D721Med (cell line): ENCODE results near the gene SOX13.
"Not testable (repeated sequence)": the region's sequence is repeated elsewhere in the genome, so short reads cannot be mapped to it uniquely, and the experiment has no call there.

Experiments used
- DNase-seq: peaks from one replicate; pipeline ENCODE4 v3.0.0; 2011; ENCODE audit warnings: low spot score; ENCODE audit not compliant: insufficient read length
- FAIRE-seq: peaks from 2 replicates; lab custom pipeline; 2011; peaks lifted over from hg19 to GRCh38; lab: Jason Lieb, UNC
- TF ChIP-seq, protein P1 (sequence below): IDR thresholded peaks from 2 replicates; pipeline ENCODE4 v1.5.1; 2012; ENCODE audit warnings: mild to moderate bottlenecking, control low read depth; ENCODE audit not compliant: insufficient read depth; ENCODE audit errors: missing control alignments

The SOX13 gene

DNA sequence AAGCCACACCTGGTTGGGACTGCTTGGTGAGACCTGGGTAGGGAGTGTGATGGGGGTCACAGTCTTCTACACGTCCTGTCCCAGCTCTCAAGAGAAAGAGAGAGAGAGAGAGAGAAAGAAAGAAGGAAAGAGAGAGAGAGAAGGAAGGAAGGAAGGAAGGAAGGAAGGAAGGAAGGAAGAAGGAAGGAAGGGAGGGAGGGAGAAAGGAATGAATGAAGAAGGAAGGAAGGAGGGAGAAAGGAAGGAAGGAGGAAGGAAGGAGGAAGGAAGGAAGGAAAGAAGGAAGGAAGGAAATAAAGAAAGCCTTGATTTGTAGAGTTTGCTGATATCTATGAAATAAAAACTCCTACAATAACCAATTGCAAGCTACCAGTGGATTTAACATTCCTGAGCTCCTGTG lies 28.5 kb upstream of the SOX13 start:
- TF ChIP-seq, protein P1, sequence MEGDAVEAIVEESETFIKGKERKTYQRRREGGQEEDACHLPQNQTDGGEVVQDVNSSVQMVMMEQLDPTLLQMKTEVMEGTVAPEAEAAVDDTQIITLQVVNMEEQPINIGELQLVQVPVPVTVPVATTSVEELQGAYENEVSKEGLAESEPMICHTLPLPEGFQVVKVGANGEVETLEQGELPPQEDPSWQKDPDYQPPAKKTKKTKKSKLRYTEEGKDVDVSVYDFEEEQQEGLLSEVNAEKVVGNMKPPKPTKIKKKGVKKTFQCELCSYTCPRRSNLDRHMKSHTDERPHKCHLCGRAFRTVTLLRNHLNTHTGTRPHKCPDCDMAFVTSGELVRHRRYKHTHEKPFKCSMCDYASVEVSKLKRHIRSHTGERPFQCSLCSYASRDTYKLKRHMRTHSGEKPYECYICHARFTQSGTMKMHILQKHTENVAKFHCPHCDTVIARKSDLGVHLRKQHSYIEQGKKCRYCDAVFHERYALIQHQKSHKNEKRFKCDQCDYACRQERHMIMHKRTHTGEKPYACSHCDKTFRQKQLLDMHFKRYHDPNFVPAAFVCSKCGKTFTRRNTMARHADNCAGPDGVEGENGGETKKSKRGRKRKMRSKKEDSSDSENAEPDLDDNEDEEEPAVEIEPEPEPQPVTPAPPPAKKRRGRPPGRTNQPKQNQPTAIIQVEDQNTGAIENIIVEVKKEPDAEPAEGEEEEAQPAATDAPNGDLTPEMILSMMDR, result no peak
- DNase-seq (no peak), FAIRE-seq (no peak)

DNA sequence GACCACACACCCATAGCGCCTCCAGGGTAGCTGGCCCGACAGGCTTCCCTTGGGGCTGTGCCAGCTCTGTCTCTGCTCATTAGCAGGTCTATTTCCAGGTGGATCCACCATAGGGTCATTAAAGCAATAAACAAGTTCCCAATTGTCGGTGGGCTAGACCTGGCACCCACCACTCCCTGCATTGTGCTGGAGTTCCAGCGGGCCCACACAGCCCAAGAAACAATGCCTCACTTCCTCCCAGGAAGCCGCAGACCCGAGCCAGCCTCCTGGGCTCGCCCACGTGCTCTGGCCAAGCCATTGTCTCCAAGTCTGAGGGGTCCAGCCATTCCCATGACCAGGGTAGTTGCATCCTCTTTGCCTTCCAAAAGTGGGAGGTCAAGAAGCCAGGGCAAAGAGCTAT lies 27.5 kb upstream of the SOX13 start:
- no peak for FAIRE-seq
- TF ChIP-seq, protein P1, result no peak

DNA sequence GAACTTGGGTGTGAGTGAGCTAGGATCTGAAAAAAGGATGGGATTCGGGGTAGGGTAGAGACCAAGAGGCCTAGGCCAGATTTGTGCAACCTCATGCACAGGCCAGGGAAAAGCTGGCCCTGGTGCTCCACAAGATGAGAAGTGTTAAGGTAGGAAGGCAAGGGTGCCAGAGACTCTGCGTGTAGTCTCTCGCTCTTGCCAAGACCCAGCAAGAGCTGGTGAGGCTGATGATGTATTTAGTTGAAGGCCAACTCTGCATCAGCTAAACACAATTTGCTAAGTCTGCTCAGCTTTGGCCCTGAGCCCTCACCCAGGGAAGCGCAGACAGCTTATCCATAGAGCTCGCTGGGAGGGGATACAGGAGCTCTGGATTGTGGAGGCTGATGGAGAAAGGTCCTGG lies 26.6 kb upstream of the SOX13 start:
- TF ChIP-seq, protein P1, result no peak
- DNase-seq, result no peak
- FAIRE-seq, result no peak

More for the DNA sequence above, 27.5 kb upstream of the SOX13 start:
- no peak for DNase-seq

DNA sequence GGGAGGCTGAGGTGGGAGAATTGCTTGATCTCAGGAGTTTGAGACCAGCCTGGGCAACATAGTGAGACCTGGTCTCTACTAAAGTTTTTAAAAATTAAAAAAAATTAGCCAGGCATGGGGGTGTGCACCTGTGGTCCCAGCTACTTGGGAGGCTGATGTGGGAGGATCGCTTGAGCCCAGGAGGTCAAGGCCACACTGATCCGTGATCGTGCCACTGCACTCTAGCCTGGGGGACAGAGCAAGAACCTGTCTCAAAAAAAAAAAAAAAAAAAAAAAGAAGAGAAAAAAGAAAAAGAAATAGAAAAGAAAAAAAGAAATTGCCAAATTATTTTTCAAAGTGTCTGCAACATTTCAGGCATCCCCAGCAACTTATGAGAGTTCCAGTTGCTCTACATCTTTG lies 24.1 kb upstream of the SOX13 start:
- not testable (repeated sequence) for FAIRE-seq, DNase-seq

DNA sequence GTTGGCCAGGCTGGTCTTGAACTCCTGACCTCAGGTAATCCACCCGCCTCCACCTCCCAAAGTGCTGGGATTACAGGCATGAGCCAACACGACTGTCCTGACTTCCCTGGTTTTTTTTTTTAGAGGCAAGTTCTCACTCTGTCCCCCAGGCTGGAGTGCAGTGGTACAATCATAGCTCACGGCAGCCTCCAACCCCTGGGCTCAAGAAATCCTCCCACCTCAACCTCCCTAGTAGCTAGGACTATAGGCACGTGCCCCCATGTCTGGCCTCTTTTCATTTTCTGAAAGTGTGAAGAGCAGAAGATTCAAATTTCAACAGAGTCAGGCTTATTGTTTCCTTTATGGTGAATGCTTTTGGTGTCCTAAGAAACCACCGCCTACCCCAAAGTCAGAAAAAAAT lies 21.7 kb upstream of the SOX13 start:
- TF ChIP-seq, protein P1, result no peak
- FAIRE-seq (no peak), DNase-seq (no peak)

DNA sequence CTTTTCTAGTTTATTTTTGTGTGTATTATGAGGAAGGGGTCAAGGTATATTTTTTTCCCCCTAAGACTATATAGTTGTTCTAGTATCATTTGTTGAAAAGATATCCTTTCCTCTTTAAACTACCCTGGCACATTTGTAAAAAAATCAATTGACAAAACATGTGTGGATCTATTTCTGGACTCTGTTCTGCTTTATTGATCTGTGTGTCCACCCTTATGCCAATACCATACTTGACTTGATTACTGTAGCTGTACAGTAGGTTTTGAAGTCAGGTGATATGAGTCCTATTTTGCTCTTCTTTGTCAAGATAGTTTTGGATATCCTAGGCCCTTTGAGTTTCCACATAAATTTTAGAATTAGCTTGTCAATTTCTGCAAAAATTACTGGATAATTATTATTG lies 21.2 kb upstream of the SOX13 start:
- TF ChIP-seq, protein P1, result no peak
- FAIRE-seq (no peak), DNase-seq (no peak)

DNA sequence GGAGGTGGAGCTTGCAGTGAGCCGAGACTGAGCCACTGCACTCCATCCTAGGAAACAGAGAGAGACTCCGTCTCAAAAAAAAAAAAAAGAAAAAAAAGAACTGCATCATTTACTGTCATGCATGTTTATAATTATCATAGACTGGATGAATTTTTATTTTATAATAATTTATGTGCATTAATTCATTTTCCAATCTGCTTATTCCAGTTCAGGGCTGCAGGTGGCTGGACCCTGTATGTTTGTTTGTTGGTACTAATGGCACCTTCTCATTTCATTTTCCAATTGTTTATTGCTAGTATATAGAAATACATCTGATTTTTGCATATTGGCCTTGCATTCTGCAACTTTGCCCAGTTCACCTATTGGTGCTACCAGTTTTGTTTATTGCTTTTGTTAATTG lies 19.0 kb upstream of the SOX13 start:
- no peak for FAIRE-seq
- TF ChIP-seq, protein P1, result no peak

DNA sequence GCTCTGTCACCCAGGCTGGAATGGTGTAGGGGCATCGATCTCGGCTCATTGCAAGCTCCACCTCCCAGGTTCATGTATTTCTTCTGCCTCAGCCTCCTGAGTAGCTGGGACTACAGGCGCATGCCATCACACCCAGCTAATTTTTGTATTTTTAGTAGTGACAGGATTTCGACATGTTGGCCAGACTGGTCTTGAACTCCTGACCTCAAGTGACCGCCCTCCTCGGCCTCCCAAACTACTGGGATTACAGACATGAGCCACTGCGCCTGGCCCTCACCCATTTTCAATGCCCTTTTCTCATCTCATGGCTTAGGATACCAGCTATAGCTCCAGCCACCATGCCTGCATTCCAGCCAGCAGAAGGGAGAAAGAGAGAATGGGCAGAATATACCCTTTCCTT lies 12.9 kb upstream of the SOX13 start:
- TF ChIP-seq, protein P1, result no peak
- DNase-seq, result no peak
- no peak for FAIRE-seq

More for the DNA sequence above, 19.0 kb upstream of the SOX13 start:
- no peak for DNase-seq
